IPS-11a (cell line): ENCODE results near the gene CHN2.

ENCODE experiments used
- H3K4me3 ChIP-seq: one replicate; pipeline ENCODE4 v1.5.1; 2013; ENCODE audit warnings: low read depth, low read length, control low read depth

Gene CHN2

DNA sequence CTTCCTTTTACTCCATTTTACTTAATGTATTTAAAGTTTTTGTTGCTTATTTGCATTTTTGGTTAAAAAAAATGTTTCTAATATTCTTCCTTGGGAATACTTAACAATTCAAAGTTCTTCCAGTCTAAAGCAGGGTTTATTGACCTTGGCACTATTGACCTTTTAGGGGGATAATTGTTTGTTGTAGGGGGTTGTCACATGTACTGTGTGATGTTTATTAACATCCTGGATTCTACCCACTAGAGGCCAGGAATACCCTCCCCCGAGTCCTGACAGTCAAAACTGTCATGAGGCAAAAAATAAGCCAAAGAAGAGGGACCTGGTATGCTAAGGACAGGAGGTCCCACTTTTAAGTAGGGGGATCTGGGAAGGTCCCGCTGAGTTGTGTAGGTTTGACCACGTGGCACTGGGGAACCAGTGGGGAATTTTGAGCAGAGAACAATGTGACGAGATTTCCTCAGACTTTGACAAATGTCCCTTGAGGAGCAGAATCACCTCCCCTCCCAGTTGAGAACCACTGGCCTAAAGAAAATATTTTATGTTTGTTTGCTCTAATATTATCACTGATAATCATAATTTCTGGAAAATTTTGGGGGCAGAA, 190.7 kb downstream of the CHN2 start:
- no peak overlapping the region for H3K4me3 ChIP-seq

DNA sequence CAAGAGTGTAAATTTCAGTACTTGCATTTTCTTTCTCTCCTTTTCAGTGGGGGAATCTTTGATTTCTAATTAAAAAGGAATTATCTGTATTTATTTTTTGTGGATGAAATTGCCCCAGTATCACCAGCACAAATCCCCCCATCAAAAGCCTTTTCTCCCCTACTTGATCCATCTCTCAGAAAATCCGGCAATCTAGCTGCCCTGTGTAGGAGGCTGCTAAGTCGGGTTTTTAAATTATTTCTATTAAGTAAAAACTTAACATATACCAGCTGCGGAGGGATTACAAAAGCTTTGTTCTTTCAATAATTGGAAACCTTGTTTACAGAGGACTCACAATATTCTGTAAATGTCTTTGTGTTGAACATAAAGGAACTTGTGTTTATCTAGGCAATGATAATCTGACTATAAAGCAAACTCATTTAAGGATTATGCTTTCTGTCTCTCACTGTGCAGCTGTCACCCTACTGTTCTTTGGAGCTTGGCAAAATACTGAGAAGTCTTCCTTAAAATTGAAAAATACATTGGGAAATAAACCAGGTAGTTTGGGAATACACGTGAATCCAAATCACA, 191.7 kb downstream of the CHN2 start:
- no peak overlapping the region for H3K4me3 ChIP-seq

DNA sequence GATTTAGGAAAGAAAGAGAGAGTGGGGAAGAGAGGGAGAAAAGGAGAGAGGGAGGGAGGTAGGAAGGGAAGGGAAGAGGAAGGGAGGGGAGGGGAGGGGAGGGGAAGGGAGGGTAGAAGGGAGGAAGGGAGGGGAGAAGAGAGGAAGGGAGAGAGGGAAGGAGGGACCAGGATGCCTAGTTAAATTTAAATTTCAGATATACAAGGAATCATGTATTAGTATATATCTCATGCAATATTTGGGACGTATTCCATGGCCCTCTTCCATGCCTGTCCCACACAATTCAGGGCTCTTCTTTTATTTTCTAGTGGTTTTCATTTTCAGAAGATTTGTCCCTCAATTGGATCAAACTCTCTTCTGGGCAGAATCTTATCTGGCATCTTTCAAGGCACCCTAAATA, 196.7 kb downstream of the CHN2 start:
- H3K4me3 ChIP-seq = no peak overlapping the region

DNA sequence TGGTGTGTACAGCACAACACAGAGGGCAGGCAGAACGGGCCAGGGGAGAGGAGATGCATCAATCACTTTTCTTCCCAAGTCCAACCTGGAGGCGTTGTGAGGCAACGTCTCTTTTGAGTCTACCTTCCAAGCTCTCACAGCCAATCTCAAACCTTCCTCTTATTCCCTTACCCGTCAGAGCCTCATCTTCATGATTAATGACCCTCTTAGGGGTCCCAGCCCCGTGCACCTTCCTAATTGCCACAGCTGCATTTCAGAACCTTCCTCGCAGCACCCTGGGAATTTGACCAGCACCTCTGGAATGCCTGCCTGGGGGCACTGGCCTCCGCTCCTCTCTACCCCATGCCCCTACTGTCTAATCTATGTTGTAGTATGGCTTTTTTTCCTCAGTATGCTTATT, 199.7 kb downstream of the CHN2 start:
- no peak overlapping the region for H3K4me3 ChIP-seq

DNA sequence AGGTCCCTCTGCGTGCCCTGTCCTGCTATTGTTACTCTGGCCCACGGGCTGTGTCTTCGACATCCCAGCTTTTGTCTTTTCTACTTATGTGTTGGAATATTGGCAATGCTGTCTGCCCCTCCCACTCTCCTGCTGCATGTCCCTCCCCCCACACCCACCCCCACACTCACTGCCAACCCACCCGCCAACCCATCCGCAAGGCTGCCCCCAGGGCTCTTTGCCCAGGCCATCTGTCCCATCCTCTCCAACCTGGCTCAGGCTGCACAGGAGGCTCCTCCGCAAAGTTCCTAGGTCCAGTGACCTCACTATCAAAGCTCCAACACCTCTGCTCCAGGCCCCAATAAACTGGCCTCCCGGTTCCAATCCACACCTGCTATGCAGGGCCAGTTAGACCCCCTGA, 202.0 kb downstream of the CHN2 start:
- H3K4me3 ChIP-seq = no peak overlapping the region

DNA sequence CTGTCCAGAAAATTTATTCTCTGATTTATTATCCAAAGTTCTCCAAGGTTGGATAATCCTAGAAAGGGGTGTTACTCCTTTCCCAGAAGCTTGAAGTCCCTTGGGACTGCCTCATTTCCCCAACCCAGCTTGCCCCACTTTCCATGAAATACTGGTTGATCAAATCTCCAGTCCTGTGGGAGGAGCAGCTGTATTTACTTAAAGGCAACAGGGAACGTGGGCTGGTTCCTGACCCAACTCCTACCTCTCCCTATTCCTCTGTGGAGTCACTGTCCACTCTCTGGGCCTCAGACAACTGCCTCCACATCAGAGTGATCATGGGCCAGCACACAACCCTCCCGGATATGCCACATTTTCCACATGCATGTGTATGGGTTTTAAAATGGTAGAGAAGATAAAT, 202.8 kb downstream of the CHN2 start:
- H3K4me3 ChIP-seq = no peak overlapping the region

DNA sequence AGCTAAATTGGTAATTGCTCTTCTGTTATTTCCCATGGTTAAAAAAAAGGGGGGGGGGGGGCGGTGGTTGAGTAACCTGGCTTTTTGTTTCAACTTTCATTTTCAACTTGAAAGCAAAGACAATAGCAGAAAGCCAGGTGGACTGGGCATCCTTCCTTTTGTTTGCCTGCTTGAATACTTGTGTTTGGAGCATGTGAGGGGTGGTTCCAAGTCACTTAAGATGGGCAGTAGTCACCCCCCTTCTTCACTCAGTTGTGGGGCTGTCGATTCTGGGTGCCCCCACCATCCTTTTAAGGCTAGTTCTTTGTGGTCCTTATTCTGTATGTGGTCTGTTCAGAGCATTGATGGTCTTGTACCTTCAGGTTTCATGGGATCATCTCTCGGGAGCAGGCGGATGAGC, 203.4 kb downstream of the CHN2 start:
- no peak overlapping the region for H3K4me3 ChIP-seq

DNA sequence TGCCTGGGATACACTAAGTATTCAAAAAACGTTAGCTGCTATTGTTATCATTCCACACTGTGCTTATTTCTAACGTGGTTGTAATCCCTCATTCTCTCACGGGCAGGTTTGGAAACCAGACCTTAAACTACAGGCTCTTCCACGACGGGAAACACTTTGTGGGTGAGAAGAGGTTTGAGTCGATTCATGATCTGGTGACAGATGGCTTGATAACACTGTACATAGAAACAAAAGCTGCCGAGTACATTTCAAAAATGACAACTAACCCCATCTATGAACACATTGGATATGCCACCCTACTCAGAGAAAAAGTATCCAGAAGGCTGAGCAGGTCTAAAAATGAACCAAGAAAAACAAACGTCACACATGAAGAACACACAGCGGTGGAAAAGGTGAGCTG, 205.9 kb downstream of the CHN2 start:
- no peak overlapping the region for H3K4me3 ChIP-seq

DNA sequence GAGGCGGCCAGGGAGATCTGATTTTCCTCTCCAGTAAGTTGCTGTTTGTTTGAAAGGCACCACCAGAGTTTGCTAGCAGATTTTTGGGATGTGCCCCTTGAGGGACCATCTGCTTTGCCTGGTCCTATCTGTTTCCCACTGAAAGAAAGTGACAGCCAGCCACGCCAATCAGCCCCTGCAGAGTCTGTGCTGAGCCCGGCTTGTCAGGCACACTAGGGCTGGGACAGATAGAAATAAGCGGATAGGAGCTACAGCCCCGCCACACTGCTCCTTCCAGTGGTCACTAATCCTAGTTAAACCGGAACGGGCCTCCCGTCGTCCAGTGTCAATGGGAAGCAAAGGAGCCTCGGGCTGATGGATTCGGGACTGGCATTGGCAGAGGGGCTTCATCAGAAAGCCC, 207.2 kb downstream of the CHN2 start:
- no peak overlapping the region for H3K4me3 ChIP-seq

DNA sequence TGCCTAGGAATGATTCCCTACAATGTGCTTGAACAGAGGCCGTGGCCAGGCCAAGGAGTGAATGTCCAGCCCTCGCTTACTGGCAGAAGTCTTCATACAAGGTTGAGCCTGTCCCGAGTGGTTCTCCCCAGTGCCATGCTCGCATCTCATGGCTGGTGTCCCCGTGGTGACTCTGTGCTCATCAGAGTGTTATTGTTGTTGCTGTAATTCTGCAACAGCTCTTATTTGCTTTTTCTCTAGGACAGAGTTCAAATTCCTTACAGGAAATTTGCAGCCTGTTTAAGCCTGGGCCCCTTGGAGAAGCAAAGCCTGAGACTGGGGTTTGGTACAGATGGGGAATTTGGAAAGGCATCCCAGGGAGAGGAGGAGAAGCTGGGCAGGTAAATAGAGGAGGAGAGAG, 211.3 kb downstream of the CHN2 start:
- H3K4me3 ChIP-seq = no peak overlapping the region

DNA sequence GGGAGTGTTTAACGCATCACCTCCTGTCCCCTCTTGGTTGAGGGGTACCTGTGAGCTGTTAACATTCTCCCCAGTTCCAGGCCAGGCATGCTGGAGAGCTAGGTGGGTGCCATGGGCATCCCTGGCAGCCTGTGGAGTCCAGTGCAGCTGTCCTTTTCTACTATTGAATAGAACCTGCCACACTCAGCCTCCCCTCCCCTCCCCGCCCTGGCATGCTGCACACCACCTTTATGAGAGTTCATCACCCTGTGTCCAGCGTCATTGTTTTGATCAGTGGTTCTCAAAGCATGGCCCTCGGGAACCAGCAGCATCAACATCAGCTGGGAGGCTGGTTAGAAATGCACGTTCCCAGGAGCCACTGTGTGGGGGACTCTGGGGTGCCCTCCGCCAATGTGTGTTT, 211.8 kb downstream of the CHN2 start:
- no peak overlapping the region for H3K4me3 ChIP-seq

DNA sequence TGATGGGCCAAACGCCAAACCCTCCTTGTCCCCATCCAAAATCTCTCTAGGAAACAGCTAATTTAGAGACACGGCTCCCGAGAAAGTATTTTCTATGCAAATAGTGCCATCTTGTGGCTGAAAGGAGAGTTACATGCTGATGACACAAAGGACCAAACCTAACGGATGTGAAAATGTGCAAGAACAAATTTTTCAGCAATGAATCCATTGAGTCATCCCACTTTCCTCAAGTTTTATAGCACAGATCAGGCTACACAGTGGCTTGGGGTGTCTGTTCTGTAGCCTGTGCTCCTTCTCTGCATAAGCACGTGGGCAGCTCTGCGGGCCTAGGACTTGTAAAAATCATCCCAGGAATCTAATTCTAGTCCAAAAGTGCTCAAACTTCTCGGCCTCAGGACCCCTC, 214.3 kb downstream of the CHN2 start:
- no peak overlapping the region for H3K4me3 ChIP-seq

DNA sequence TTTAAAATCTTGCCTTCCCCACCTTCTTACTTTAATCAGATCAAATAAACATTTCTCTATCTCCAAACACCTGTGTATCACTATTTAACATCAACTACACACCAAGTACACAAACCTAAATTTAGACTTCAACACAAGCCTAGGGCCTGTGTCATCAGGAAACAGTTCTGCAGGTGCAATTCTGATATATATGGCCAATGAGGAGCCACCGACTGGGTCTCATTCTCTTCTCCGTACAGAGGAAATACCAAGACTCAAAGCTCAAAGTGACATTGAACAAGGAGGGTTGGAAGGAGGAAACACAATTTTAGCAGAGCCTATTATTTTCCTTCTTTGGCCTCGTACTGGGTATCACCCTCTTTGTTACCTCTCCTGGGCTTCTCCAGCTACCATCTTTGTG, 216.4 kb downstream of the CHN2 start:
- no peak overlapping the region for H3K4me3 ChIP-seq

DNA sequence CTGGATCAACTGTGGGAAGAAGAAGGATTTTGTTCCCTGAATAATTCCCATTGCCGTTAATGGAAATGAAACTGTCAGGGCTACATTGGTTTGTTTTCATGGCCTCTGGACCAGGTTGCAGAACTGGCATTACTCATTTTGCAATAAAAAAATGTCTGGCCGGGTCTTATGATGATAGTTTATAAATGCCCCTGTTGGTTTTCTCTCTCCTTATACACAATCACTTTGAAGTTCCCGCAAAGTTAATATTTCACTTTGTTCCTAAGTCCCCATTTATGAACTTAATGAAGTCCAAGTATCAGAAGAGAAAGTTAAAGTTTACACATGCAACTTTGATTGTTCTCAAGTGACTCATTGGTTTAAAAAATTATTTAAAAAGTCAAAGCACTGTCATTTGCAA, 218.3 kb downstream of the CHN2 start:
- no peak overlapping the region for H3K4me3 ChIP-seq

DNA sequence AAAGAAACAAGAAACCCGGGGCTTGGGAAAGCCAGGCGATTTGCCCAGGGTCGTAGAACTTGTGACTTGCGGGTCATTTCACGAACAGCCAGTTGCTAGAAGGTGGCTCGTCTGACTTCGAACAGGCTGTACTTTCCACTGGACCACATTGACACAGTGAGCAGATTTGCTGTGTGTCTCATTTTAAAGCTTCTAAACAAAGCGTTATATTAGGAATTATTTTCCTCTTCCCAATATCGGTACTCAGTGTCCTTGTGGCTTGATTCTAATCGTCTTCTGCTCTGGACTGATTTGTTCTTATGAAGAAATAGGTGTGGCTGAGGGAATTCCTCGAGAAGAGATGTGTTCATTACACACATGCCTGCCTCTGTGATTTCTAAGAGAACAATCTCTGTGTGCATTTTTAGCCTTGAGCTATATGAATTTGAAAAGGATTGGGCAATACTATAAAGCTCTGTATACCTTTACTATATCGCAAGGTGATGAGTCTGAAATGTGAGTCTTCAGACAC, 219.1 kb downstream of the CHN2 start:
- no peak overlapping the region for H3K4me3 ChIP-seq

DNA sequence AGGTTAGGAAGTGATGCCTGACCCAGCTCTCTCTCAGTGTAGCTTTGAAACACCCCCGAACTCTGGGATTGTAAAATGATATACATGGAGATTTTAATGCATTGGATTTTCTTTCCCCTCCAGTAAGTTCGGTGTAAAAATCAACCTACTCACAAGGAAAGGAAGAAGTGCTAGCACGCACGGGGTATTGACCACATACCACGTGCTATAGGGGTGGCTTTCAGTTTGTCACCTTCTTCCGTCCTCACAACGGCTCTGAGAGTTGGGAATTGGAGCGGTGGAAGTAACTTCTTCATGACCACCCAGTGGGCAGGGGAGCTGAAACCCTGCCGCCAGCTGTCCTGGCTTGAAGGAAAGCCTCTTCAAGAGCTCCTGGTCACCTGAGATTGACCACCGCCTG, 219.6 kb downstream of the CHN2 start:
- no peak overlapping the region for H3K4me3 ChIP-seq

DNA sequence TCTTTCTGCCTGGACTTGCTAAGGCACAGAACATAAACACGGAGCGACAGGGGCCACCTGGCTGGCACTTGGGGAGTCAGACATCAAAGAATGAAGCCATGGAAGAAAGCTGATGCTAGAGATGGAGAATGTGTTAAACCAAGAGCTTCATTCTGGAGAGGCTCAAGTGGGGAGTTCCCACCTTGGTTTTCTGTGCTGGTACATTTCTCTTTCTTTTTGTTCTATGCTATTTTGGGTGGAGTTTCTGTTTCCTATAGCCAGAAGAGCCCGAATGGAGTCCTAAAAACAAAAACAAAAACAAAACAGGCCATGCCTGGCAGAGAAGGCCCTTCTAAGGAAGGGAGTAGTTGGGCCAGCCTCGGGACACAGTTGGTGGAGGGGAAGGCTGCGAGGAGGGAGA, 220.6 kb downstream of the CHN2 start:
- H3K4me3 ChIP-seq = no peak overlapping the region

DNA sequence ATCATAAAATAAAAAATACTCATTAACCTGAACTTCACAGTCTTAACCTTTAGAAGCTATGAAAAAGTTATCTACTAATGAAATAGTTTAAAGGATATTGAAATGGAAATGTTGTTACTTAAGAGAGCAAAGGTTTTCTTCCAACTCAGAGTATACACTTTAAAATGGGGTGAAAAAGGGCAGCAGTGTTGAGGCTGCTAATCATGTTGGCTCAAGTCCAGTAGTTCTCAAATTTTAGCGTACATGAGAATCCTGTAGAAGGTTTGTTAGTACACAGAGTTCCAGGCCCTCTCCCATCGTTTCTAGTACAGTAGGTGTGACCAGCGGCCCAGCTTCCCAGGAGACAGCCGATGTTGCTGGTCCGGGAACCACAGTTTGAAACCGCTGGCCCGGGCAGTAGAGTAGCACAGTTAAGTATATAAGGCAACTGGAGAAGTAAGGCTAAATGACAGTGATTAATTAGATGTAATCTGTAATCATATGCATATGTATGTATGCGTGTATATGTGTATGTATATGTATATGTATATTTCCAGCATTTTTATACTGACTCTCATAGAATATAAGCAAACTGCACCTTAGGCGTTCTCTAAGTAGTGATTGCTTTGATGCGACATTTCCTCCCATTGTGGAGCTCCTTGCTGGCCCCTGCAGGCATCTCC, 221.8 kb downstream of the CHN2 start:
- H3K4me3 ChIP-seq = no peak overlapping the region

DNA sequence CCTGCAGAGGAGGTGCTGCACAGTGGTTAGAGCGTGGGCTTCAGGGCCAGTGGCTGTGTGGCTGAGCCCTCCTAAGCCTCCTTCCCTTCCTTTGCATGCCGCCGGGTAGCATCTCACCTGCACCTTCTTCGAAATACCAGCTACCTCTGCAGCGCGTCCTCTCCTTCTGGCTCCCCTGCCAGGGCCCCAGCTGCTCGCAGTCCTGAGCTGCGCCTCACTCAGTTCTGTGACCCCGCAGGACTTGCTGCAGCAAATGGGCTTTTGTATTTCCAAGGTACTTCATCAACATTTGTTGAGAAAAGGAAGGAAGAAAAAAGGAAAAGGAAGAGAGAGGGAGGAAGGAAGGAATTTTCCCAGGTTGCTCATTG, 222.3 kb downstream of the CHN2 start:
- H3K4me3 ChIP-seq = no peak overlapping the region

DNA sequence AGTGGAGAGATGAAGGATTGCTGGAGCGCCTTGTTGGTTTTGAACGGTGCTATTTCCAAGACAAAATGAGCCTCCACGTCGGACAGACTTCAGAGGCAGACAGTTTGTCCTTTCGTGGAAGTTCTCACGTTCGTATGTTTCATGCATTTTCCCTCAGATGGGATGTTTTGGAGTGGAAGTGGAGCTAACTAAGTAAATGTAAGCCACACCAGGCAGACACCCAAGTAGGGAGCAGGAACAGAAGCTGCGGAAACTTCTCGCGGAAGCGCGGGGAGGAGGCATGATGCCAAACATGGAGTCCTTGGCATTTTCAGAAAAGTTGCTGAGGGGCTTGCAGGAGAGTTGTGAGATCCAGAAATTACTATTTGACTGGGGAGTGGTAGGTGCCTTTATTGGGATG, 223.5 kb downstream of the CHN2 start:
- H3K4me3 ChIP-seq = no peak overlapping the region

DNA sequence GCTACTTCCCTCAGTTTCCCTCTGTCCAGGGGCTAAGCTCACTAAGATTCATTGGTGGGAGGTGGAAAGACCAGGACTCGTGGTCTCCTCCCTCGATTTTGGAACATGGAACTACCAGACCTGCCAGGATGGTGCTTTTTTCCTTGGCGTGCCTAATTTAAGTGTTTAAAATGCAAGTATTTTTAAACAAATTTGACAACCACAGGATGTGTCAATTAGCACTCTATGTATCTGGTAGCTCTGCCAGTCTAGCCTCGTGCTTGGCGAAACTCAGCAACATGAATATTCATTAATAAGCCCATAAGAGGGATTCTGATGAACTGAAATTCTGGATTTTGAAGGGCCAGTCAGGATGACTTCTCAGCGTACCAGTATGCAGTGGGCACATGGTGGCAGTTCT, 224.1 kb downstream of the CHN2 start:
- no peak overlapping the region for H3K4me3 ChIP-seq

DNA sequence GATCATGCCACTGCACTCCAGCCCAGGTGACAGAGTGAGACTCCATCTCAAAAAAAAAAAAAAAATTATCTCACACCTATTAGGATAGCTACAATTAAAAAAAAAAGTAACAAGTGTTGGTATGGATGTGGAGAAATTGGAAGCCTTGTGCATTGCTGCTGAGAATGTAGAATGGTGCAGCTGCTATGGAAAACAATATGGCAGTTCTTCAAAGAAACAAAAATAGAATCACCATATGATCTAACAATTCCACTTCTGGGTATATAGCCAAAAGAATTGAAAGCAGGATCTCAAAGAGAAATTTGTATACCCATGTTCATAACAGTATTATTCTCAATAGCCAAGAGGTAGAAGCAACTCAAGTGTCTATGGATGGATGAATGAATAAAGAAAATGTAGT, 225.4 kb downstream of the CHN2 start:
- H3K4me3 ChIP-seq = no peak overlapping the region
